COR-L47 (cell line): Measurements from ENCODE around the gene SNAPC1.
"Not testable (repeated sequence)": the region's sequence is repeated elsewhere in the genome, so short reads cannot be mapped to it uniquely, and the experiment has no call there.

ENCODE experiments used
- DNase-seq: peaks from one replicate; lab custom pipeline; 2025; lab: John Stamatoyannopoulos, UW

Gene SNAPC1

DNA sequence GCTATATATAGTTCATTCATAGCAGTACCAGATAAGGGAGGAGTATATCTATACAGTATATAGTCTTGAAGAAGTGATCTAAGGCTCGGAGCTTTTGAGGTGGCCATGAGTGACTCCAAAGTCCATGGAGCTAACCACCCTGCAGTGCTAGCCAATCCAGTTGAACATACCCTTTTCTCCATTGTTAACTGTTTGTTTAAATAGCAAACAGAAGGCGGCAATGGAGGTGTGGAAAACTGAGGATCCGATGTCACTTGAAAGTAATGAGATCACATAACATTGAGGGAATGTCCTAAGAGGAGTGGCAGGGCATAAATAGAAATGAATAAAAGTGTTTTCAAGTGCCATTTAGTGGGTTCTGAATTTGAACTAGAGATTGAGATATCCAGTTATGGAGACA lies 12.4 kb upstream of the SNAPC1 start:
- no peak for DNase-seq

- peak; percentile 85 for DNase-seq
Measured at GRCh38 chr14:61750708-61751474, 11.3 kb upstream of the SNAPC1 start.

DNA sequence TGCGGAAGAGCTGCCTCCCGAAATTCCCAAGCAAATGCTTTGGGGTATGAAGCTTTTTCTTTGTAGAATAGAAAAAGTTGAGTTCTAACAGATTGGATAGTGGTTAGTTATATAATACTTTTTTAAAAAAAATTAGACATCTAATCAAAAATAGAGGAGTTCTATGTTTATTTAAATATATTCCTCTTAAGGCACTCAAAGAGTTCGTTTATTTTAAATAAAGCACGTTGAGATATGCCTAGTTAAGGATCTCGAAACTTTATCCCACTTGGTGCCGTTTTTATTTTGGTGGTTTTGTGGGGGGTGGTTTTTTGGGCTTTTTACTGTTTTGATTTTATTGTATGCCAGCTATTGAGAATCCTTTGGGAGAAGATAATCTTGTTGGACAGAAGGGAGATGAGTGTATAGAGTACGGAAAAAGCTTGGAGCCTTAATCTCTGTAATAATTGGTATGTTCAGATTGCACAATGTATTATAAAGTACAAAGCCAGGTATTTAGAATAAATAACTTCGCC lies 10.7 kb upstream of the SNAPC1 start:
- no peak for DNase-seq

GRCh38 chr14:61752626-61753025 lies 9.6 kb upstream of the SNAPC1 start:
- no peak for DNase-seq

DNA sequence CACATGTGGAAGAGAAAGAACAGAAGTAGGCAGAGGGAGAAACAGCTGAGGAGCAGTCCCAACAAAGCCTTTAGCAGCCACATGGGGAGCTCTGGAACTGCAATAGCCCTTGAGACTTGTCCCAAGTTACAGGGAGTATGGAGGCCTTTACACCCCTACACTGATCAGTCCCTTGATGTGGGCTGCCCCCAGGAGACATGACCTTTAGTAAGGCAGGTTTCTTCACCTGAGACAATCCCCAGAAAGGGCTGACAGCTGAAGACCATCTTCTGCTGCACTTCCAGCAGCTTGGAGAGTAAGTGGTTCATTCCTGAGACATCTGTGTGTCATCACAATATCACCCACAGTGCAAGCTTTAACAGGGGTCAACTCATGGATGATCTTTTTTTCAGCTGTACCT lies 8.6 kb upstream of the SNAPC1 start:
- DNase-seq, result no peak

- DNase-seq, result no peak
Measured at GRCh38 chr14:61754627-61755381, 7.4 kb upstream of the SNAPC1 start.

GRCh38 chr14:61755382-61755742 lies 6.9 kb upstream of the SNAPC1 start:
- not testable (repeated sequence) for DNase-seq

GRCh38 chr14:61756135-61756534 lies 6.1 kb upstream of the SNAPC1 start:
- DNase-seq, result no peak

GRCh38 chr14:61759878-61760277 lies 2.3 kb upstream of the SNAPC1 start:
- no peak for DNase-seq

GRCh38 chr14:61761557-61761956 lies 663 bp upstream of the SNAPC1 start:
- DNase-seq, result no peak

DNA sequence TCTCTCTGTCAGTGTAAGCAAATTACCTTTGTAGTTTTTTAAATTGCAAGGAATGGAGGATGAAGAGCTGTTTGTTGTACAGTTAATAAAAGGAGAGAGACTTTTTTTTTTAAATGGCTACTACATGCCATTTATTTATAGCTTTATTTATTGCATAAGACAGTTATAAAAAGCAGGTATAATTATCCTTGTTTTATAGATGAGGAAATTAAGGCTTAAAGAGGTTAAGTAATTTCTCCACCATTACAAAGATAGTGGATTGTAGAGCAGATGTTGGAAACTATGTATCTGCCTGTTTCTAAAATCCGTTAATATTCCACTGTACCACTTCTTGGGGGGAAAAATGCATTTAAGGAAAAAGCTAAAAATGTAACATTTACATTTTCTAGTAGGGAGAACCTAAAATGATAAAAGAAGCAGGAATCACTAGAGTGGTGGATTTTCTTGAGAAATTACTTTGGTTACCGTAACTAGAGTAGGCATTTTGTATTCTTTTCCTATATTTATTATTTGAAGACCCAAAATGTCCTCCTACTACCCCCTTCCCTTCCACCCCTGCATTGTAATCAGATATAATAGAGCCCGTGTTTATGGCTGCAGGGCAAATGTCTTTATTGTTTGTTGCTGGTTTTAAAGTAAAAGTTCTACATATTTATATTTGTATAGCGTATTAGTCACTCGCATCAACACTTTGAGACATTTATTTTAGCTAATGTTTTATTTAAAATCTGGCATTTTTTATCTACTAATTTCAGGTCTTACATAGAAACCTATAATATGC lies 2.3 kb downstream of the SNAPC1 start:
- no peak for DNase-seq

- peak; percentile 18 for DNase-seq
Measured at GRCh38 chr14:61765225-61765943, 3.2 kb downstream of the SNAPC1 start.

- no peak for DNase-seq
Measured at GRCh38 chr14:61766151-61766550, 3.9 kb downstream of the SNAPC1 start.

GRCh38 chr14:61768240-61768639 lies 6.0 kb downstream of the SNAPC1 start:
- DNase-seq, result no peak

- no peak for DNase-seq
Measured at GRCh38 chr14:61769893-61770292, 7.7 kb downstream of the SNAPC1 start.

DNA sequence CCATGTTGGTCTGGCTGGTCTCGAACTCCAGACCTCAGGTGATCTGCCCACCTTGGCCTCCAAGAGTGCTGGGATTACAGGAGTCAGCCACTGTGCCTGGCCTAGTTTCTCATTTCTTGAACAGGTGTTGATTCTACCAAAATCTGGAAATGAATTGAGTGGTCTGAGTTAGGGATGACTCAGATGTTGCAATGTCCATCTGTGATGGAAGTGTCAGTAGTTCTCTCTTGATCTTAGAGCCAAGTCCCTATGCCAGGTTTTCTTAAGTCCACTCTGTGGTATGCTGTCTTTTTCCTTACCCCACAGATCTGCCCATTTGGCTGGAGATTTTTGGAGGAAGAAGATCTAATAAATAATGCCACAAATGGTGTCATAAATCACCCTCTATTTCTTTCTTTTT lies 12.6 kb downstream of the SNAPC1 start:
- DNase-seq, result no peak

DNA sequence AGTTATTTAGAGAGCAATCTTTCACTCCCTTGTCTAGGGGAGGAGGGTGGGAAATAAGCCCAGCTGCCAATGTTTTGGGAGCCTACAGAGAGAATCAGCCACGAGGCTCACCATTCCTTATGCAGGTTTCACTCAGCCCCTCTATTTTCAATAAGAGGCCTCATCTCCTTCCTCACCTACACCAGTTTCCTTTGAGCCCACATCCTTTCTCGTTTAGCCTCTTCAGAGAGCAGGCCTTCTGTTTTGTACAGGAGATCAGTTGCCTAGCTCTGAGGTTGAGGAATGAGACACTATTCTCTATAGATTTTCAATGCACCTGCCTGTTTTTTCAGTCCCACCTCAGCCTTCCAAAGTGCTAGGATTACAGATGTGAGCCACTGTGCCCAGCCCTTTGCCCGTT lies 17.9 kb downstream of the SNAPC1 start:
- DNase-seq, result no peak

GRCh38 chr14:61797309-61797708 lies 35.1 kb downstream of the SNAPC1 start:
- DNase-seq, result no peak

DNA sequence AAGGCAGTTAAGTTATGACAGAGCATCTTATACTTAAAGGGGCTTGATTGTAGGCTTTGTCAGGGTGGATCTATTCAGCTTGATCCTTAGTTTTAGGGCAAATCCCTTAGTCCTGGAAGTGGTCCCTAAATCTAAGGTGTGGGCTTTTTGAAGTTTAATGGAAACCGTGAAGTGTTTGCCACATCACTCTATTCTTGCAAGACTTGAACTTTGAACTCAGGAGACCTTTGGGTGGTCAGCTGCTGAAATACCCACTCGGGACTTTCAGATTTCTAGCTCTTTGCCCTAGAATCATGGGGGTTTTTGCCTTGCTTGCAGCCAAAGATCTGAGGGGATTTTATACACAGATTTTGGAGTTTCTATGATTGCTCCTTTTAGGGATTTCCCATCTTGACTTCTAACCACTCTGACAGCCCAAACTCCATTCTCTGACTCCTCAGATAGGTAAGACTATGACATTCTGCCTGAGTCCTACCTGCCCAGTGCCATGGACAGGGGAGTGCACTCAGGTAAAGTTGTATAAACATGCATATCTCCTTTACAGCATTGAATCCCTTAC lies 39.9 kb downstream of the SNAPC1 start:
- DNase-seq, result no peak

GRCh38 chr14:61803755-61804154 lies 41.5 kb downstream of the SNAPC1 start:
- no peak for DNase-seq

DNA sequence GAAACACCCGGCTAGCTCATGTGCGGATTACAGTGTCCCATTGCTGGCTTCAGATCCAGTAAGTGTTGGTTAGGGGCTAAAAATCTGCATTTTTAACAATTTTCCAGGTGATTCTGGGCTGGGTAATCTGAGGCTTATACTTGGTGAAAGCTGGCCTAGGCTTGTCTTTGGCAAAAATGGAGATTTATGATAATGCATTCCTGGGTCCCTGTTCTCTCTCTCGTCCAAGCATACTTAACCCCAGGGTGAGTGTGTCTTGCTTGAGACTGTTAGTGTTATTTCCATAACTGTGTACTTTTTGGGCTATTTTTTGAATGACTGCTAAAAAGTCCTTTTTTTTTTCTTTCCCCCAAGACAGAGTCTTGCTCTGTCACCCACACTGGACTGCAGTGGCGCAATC lies 43.2 kb downstream of the SNAPC1 start:
- no peak for DNase-seq
